Fibroblast of gingiva (primary cell): ENCODE data around the gene CUL2.
A peak's percentile ranks its signal among the peaks of the same experiment; 100 is the strongest.
"Not testable (repeated sequence)": the region's sequence is repeated elsewhere in the genome, so short reads cannot be mapped to it uniquely, and the experiment has no call there.

Source experiments
- DNase-seq: peaks from one replicate; pipeline ENCODE4 v3.0.0-alpha.2; 2011; ENCODE audit warnings: low read depth

CUL2 gene

GRCh38 chr10:35079763-35080162, 10.4 kb downstream of the CUL2 start:
- DNase-seq, result peak; percentile 69

DNA sequence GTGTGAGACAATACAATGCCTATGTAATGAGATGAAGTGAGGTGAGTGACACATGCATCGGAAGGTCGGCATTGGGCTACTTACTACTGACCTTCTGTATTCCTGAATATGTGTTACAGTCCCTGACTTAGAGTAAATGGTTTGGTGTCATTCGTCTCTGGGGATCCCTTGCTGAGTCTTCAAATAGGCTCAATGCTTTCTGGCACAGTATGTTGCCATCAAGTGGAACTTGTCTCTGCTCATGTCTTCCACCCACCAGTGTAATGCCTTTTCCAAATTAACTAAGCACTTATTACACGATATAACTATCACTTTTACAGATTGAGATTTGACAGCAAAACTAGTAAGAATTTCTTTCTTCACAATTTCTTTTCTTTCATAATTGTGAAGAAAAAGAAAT, 10.9 kb downstream of the CUL2 start:
- no peak for DNase-seq

DNA sequence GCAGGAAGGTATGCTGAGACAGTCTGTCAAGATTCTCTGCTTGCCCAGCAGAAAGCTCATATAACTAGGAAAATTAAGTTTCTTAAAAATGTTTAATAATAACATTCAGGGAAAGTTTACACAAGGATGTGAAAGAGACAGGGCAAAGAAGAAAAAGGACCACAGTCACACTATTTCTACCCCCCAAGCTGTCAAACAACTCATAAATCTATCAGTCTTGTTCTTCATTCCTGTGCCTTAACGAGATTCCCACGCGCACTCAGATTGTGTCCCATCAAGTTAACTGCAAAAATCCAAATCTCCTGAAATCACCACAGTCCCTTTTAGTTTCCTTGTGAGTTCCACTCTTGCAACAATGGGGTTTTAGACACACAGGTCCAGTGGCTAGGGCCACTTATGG, 14.9 kb downstream of the CUL2 start:
- DNase-seq, result no peak

DNA sequence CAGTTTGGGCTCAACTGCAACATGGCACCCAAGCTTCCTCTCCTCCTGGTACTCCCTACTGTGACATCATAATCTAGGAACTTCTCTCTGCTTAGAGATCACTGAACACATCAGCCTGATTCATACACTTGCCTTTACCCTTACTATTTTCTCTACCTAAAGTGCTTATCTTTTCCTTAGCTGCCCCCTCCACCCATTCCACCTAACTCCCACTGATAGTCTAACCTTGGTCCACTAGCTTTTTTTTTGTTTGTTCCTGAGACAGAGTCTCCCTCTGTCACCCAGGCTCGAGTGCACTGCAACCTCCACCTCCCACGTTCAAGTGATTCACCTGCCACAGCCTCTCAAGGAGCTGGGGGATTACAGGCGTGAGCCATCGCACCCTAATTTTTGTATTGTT, 15.9 kb downstream of the CUL2 start:
- no peak for DNase-seq

- no peak for DNase-seq
Measured at GRCh38 chr10:35070521-35070920, 19.6 kb downstream of the CUL2 start.

DNA sequence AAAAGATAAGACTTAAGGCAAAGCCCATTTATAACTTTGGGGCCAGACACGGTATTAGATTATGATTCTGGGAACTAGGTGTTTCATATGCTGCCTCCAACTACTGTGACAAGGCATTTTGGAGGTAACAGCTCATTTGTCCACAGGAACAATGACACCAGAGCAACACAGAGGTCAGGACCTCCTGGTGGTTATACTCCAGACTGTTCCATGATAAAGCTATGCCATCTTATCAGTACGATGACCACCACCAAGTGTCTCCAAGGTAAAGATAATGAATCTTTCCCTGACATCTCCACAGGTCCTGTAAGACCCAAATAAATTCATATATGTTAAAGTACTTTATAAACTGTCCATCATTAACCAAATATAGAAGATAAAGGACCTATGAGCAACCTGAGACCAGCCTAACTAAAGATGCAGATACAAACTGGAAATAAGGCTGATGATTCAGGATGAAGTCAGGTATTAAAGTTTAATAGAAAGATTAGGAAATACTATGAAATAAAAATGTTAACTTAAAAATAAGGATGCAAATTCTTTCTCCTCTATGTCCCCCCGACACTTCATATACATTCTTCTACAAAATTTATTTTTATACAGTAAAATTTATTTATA, 26.2 kb downstream of the CUL2 start:
- DNase-seq, result no peak

- DNase-seq, result no peak
Measured at GRCh38 chr10:35059481-35059880, 30.7 kb downstream of the CUL2 start.

DNA sequence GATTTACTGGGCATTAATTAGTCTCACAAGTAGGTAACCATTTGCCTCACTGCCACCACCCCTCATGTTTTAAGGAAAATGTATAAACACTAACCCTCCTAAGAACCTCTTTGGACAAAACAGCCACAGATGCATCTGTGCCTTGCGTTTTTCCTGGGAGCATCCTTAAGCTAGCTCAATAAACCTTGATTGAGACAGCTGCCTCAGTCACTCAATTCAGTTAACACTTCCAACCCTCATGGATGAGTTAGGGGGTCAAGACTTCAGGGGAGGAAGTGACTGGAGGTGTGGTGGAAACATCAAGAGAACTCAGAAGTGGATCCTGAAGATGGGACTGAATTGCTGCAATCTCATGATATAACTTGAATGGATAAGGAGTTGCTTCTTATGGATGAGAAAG, 31.5 kb downstream of the CUL2 start:
- DNase-seq, result no peak

- peak; percentile 69 for DNase-seq
Measured at GRCh38 chr10:35058134-35058533, 32.0 kb downstream of the CUL2 start.

- DNase-seq, result no peak
Measured at GRCh38 chr10:35056686-35057085, 33.5 kb downstream of the CUL2 start.

- DNase-seq, result no peak
Measured at GRCh38 chr10:35056133-35056532, 34.0 kb downstream of the CUL2 start.

DNA sequence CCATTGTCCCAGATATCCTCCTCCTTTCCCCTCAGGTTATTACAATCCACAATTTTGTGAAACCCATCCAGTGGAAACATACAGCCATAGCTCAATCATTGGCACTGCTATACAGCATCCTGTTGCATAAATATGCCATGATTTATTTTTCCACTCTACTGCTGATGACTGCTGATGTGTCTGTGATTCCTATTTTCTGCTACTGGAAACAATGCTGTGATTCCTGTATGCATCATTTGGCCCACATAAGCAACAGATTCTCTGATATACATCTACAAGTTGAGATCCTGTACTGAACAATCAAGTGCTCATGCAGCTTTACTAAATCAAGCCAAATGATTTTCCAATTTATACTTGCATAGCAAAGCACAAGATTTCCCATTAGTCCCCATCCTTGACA, 39.6 kb downstream of the CUL2 start:
- DNase-seq, result no peak

DNA sequence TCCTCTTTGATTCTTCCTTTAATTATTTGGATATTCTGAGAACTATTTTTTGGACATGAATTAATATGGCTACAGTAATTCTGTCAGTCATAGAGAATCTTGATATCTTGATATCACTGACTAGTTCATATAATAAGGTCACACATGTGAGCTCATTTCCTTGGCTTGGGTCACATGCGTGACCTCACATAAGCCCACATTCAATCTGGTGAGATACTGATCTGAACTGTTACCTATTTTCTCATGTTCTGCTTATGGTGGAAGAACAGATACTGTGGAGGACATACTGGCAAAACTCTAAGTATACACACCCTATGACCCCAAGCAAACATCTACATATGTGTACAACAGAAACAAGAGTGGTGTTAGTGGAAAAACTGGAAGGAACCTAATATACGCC, 44.1 kb downstream of the CUL2 start:
- DNase-seq, result no peak

- DNase-seq, result not testable (repeated sequence)
Measured at GRCh38 chr10:35045275-35045674, 44.9 kb downstream of the CUL2 start.

GRCh38 chr10:35043796-35044344, 46.3 kb downstream of the CUL2 start:
- no peak for DNase-seq

DNA sequence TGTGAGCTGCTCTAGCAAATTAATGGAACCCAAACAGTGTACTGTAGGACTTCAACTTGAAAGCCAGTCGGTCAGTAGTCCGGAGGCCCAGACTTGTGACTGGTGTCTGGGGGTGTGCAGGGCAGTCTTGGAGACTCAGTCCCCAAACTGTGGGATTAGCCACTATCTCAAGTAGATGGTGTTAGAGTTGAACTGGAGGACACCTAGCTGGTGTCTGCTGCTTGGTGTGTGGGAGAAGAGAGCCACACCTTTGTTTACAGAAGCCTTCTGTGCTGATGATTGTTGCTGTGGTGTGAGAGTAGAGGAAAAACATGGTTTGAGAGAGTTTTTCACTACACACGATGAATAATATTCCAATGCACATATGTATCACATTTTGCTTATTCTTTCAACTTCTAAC, 47.4 kb downstream of the CUL2 start:
- DNase-seq, result no peak

GRCh38 chr10:35041502-35041879, 48.6 kb downstream of the CUL2 start:
- DNase-seq, result peak; percentile 8

GRCh38 chr10:35040760-35041501, 49.2 kb downstream of the CUL2 start:
- peak; percentile 30 for DNase-seq

GRCh38 chr10:35037104-35037503, 53.0 kb downstream of the CUL2 start:
- no peak for DNase-seq

DNA sequence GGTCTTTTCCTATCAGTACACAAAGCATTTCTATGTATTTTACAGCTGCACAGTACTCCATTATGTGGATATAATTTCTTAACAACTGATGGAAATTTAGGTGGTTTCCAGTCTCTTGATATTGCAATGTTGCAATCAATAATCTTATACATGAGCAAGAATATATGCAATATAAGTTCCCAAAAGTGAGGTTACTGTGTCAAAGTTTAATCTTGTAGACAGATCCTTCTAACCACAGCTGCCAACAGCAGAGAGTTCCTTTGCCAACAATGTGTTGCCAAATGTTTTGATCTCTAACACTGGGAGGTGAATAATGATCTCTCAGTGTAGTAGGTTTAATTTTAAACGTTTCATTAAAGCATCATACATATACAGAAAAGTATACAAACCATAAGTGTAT, 54.5 kb downstream of the CUL2 start:
- peak; percentile 39 for DNase-seq

DNA sequence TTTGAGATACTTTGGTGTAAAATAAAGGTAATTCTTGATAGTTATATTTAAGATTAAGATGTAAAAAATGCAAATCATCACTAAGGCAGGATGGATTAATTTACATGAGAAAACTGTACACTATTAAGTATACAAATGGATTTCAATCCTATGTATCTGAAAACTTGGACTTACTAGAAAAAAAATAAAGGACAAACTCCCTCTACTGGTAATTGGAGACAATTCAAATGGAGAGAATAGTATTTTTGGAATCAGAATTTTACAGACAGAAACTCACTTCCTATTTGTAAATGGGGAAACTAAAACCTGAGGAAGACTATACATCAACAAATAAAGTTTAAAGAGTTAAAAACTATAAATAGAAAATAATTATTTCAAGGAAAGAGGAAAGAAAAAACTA, 62.6 kb downstream of the CUL2 start:
- DNase-seq, result peak; percentile 14

DNA sequence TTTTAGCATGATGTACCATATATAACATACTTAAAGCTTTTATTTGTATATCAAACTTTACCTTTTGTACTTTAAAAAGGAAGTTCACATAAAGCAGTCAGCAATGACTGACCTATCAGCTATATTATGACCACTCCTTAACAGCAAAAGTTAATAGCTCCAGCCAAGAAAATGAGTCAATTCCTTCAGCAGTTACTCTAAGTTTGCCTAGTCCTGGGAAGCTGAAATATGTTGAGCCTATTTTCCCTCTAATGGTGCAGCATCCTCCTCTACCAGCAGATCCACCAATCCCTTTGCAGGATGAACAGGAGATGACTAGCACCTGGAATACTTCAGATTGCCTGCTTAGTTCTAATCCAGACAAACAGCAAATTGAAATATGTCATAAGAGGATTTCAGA, 64.2 kb downstream of the CUL2 start:
- DNase-seq, result no peak

- no peak for DNase-seq
Measured at GRCh38 chr10:35020481-35020880, 69.7 kb downstream of the CUL2 start.
